PFSK-1 (cell line): ENCODE results near the gene ADAP1.

Experiments
- POLR2AphosphoS5 ChIP-seq: IDR thresholded peaks from 2 replicates; pipeline ENCODE4 v1.6.1; 2012; ENCODE audit warnings: low read depth, mild to moderate bottlenecking, control low read depth, low read length, moderate library complexity
- SIN3A ChIP-seq: IDR thresholded peaks from 2 replicates; pipeline ENCODE4 v1.6.1; 2012; ENCODE audit warnings: mild to moderate bottlenecking, low read length, moderate library complexity, borderline replicate concordance; ENCODE audit not compliant: insufficient read depth
- TAF1 ChIP-seq: IDR thresholded peaks from 2 replicates; pipeline ENCODE4 v1.6.1; 2012; ENCODE audit warnings: low read length, control low read depth, borderline replicate concordance; ENCODE audit not compliant: insufficient read depth
- TF ChIP-seq, protein P1 (sequence below), 2 experiments: IDR thresholded peaks; 2 replicates each; pipeline versions ENCODE4 v1.6.1 to v1.8.0; 2011 to 2012; ENCODE audit warnings: low read depth in 2 of 2, low read length in 2 of 2, control low read depth in 1 of 2, inconsistent platforms in 1 of 2, mild to moderate bottlenecking in 1 of 2, moderate library complexity in 1 of 2; ENCODE audit not compliant: insufficient read depth in 1 of 2

DNA sequence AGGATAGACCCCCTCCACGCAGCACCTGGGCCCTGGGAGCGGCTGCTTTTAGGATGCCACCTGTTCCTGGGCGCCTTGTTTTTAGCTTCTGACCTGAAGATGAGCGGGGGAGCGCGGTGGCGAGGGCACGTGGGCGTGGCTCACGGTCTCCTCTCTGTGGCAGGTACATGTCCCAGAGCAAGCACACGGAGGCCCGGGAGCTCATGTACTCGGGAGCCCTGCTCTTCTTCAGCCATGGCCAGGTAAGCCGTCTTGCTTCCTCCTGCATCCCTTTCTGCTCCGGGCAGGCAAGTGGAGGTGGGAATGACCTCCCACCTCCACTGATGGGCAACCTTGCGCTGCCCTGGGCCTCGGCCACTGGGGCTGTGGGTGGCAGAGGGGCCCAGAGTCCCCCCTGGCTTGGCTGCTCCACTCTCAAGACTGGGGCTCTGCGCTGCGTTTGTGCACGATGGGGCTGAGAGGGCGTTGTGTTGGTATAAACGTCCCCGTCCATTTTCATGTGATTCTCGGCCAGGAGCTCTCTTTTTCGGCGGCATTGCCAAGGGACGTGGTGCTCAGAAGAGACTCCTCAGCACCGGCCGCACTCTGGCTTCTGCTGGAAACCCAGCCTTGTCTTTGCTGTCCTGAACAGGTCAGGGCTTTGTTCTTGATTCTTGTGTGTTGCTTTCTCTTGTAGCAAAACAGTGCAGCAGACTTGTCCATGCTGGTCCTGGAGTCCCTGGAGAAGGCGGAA lies 68.4 kb downstream of the ADAP1 start:
- TF ChIP-seq TAF1: no peak
- no peak for TF ChIP-seq POLR2AphosphoS5
- TF ChIP-seq, protein P1, sequence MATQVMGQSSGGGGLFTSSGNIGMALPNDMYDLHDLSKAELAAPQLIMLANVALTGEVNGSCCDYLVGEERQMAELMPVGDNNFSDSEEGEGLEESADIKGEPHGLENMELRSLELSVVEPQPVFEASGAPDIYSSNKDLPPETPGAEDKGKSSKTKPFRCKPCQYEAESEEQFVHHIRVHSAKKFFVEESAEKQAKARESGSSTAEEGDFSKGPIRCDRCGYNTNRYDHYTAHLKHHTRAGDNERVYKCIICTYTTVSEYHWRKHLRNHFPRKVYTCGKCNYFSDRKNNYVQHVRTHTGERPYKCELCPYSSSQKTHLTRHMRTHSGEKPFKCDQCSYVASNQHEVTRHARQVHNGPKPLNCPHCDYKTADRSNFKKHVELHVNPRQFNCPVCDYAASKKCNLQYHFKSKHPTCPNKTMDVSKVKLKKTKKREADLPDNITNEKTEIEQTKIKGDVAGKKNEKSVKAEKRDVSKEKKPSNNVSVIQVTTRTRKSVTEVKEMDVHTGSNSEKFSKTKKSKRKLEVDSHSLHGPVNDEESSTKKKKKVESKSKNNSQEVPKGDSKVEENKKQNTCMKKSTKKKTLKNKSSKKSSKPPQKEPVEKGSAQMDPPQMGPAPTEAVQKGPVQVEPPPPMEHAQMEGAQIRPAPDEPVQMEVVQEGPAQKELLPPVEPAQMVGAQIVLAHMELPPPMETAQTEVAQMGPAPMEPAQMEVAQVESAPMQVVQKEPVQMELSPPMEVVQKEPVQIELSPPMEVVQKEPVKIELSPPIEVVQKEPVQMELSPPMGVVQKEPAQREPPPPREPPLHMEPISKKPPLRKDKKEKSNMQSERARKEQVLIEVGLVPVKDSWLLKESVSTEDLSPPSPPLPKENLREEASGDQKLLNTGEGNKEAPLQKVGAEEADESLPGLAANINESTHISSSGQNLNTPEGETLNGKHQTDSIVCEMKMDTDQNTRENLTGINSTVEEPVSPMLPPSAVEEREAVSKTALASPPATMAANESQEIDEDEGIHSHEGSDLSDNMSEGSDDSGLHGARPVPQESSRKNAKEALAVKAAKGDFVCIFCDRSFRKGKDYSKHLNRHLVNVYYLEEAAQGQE (IDR thresholded peaks at IDR 0.05; ENCODE audit: insufficient read depth in 1 of 2, low read depth in 2 of 2, low read length in 2 of 2): no peak
- no peak for TF ChIP-seq SIN3A
